CD4-positive, alpha-beta T cell (primary cell): ENCODE data around the gene CREB3L1. TPM values are rescaled to one million over a fixed set of nuclear protein-coding genes. Genes with fewer than 3 reads are reported as not detected.

Experiments used
- ATAC-seq: fragments of 200-7000 bp; cut with Tn5 transposase; one replicate; pipeline ENCODE4 v1.10.0; 2022; ENCODE audit warnings: mild to moderate bottlenecking; ENCODE audit not compliant: poor library complexity
- CTCF ChIA-PET: fragments of 350-600 bp; sonication (Branson Sonifier 250); formaldehyde crosslinking; loops from one replicate; lab custom pipeline; 2021; ENCODE audit warnings: antibody characterized with exemption, inconsistent platforms; lab: Charles Lee
- POLR2A ChIA-PET: fragments of 350-600 bp; sonication (Branson Sonifier 250); formaldehyde crosslinking; loops from one replicate; lab custom pipeline; 2021; ENCODE audit warnings: antibody characterized with exemption, inconsistent platforms; lab: Charles Lee
- DNase-seq, 14 experiments: peaks; one replicate each; pipeline ENCODE4 v3.0.0-alpha.2; 2013 to 2020; ENCODE audit warnings: mixed read lengths in 2 of 14
- H3K27ac ChIP-seq, 2 donors: one replicate each; pipeline versions ENCODE4 v1.5.1 to v1.7.0; 2013; ENCODE audit warnings: low read length in 2 of 2, low read depth in 1 of 2, mild to moderate bottlenecking in 1 of 2
- H3K27me3 ChIP-seq, 2 experiments: 1 replicate in 1 of 2; 2 replicates in 1 of 2; pipeline versions ENCODE4 v1.6.1 to v1.7.0; 2013; ENCODE audit warnings: low read length in 2 of 2, control low read depth in 1 of 2, mild to moderate bottlenecking in 1 of 2, moderate library complexity in 1 of 2; ENCODE audit not compliant: insufficient read depth in 2 of 2, control insufficient read depth in 1 of 2
- H3K36me3 ChIP-seq: one replicate; pipeline ENCODE4 v1.6.1; 2013; ENCODE audit warnings: low read length, control low read depth; ENCODE audit not compliant: insufficient read depth
- H3K4me1 ChIP-seq: one replicate; pipeline ENCODE4 v1.6.1; 2013; ENCODE audit warnings: low read length, control low read depth; ENCODE audit not compliant: insufficient read depth
- H3K4me3 ChIP-seq: one replicate; pipeline ENCODE4 v1.5.1; 2013; ENCODE audit warnings: mild to moderate bottlenecking, low read length, moderate library complexity
- H3K9me3 ChIP-seq, 2 experiments: 1 replicate in 1 of 2; 2 replicates in 1 of 2; pipeline versions ENCODE4 v1.6.1 to v1.7.0; 2013; ENCODE audit warnings: low read length in 2 of 2, mild to moderate bottlenecking in 2 of 2, control low read depth in 1 of 2, moderate library complexity in 1 of 2; ENCODE audit not compliant: control insufficient read depth in 1 of 2, insufficient read depth in 1 of 2
- H3K27ac Mint-ChIP-seq: one replicate; pipeline ENCODE4 v1.8.0; 2020; ENCODE audit warnings: mixed read lengths
- H3K27me3 Mint-ChIP-seq: one replicate; pipeline ENCODE4 v1.8.0; 2021; ENCODE audit warnings: mixed read lengths
- H3K36me3 Mint-ChIP-seq: one replicate; pipeline ENCODE4 v1.8.0; 2021; ENCODE audit warnings: low read depth, mixed read lengths
- H3K4me1 Mint-ChIP-seq: one replicate; pipeline ENCODE4 v1.8.0; 2021; ENCODE audit warnings: low read depth, mixed read lengths
- H3K4me3 Mint-ChIP-seq: one replicate; pipeline ENCODE4 v1.8.0; 2020; ENCODE audit warnings: mild to moderate bottlenecking, mixed read lengths
- H3K9me3 Mint-ChIP-seq: one replicate; pipeline ENCODE4 v1.8.0; 2020; ENCODE audit warnings: mixed read lengths
- intact Hi-C, 2 experiments: fragments of 100-400 bp; cut with DNase I in 1 of 2; cut with micrococcal nuclease in 1 of 2; formaldehyde crosslinking; loops; one replicate each; pipeline versions ENCODE4 v1.15.1 to v1.9.0; 2023 to 2025; cut with DNase I, micrococcal nuclease
- total RNA-seq, 174 experiments: library from RNA in 2 of 174; stranded (reverse) in 2 of 174; gene quantifications; one replicate each; pipeline ENCODE4 v1.2.3 and lab custom pipeline; 2021 to 2026
- TF ChIP-seq, protein P1 (sequence below): fragments of 200-600 bp; IDR thresholded peaks from one replicate; pipeline ENCODE4 v1.8.0; 2022; ENCODE audit warnings: antibody characterized with exemption, mild to moderate bottlenecking

Gene CREB3L1
- total RNA-seq, 2 experiments from 2014 or later, result not detected

- POLR2A ChIA-PET, result interaction anchor here (0.9 to 14.3 kb wide), 4 partner anchors 12 to 40 kb away, joined by 3 to 266 read pairs (median 4); no protein-coding TSS in a partner anchor
- peak in 3 of 14 experiments; percentile 25 to 49 (median 43) for DNase-seq
Observed at GRCh38 chr11:46353698-46354097, 76.2 kb downstream of the CREB3L1 start.

GRCh38 chr11:46356924-46357482 lies 79.5 kb downstream of the CREB3L1 start:
- no peaks in the 10 kb centered on the region for H3K27me3 Mint-ChIP-seq
- H3K4me3 ChIP-seq, result no peak overlapping the region
- no peaks in the 10 kb centered on the region for H3K9me3 Mint-ChIP-seq
- H3K36me3 ChIP-seq, result peaks cover 34% of the 10 kb centered on the region
- peak overlapping the region in 1 of 2 donors; percentile 27 for H3K27ac ChIP-seq
- H3K4me1 ChIP-seq, result peaks cover 79% of the 10 kb centered on the region
- POLR2A ChIA-PET, result no interaction called here
- TF ChIP-seq, protein P1, sequence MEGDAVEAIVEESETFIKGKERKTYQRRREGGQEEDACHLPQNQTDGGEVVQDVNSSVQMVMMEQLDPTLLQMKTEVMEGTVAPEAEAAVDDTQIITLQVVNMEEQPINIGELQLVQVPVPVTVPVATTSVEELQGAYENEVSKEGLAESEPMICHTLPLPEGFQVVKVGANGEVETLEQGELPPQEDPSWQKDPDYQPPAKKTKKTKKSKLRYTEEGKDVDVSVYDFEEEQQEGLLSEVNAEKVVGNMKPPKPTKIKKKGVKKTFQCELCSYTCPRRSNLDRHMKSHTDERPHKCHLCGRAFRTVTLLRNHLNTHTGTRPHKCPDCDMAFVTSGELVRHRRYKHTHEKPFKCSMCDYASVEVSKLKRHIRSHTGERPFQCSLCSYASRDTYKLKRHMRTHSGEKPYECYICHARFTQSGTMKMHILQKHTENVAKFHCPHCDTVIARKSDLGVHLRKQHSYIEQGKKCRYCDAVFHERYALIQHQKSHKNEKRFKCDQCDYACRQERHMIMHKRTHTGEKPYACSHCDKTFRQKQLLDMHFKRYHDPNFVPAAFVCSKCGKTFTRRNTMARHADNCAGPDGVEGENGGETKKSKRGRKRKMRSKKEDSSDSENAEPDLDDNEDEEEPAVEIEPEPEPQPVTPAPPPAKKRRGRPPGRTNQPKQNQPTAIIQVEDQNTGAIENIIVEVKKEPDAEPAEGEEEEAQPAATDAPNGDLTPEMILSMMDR, result no peak
- CTCF ChIA-PET, result interaction anchor here (1.0 to 1.9 kb wide), 3 partner anchors 10 to 27 kb away, joined by 3 to 9 read pairs (median 3); partner anchors contain the start of gene DGKZ
- peak overlapping the region; percentile 45 for H3K4me3 Mint-ChIP-seq
- peak overlapping the region; percentile 73 for H3K27ac Mint-ChIP-seq
- no peaks in the 10 kb centered on the region for H3K27me3 ChIP-seq
- no peaks in the 10 kb centered on the region for H3K9me3 ChIP-seq
- H3K36me3 Mint-ChIP-seq, result peaks cover 42% of the 10 kb centered on the region
- intact Hi-C loops, result no loop called here
- ATAC-seq (no peak), DNase-seq (no peak)
- H3K4me1 Mint-ChIP-seq, result peaks cover 71% of the 10 kb centered on the region

More at GRCh38 chr11:46353698-46354097, 76.2 kb downstream of the CREB3L1 start:
- H3K4me3 Mint-ChIP-seq, result peak overlapping the region; percentile 80
- Histone ChIP-seq H3K27me3 (no peaks in the 10 kb centered on the region), H3K36me3 (peaks cover 46% of the 10 kb centered on the region), H3K4me1 (peaks cover 90% of the 10 kb centered on the region), H3K9me3 (no peaks in the 10 kb centered on the region), H3K4me3 (peak overlapping the region; percentile 11), H3K27ac (peak overlapping the region; percentile 71 to 77)
- peak overlapping the region; percentile 89 for H3K27ac Mint-ChIP-seq
- CTCF ChIA-PET, result interaction anchor here (1.3 kb wide), 1 partner anchor 14 kb away, joined by 5 read pairs; no protein-coding TSS in a partner anchor
- H3K36me3 Mint-ChIP-seq, result peaks cover 51% of the 10 kb centered on the region
- H3K27me3 Mint-ChIP-seq, result no peaks in the 10 kb centered on the region
- no peaks in the 10 kb centered on the region for H3K9me3 Mint-ChIP-seq
- ATAC-seq, result peak; percentile 14
- TF ChIP-seq, protein P1, result no peak
- peaks cover 85% of the 10 kb centered on the region for H3K4me1 Mint-ChIP-seq
- intact Hi-C loops, result loop anchor here (1.0 to 5.0 kb wide), 3 partner anchors 8 to 184 kb away; no protein-coding TSS in a partner anchor

- intact Hi-C loops, result no loop called here
- TF ChIP-seq, protein P1, result no peak
- peaks cover 70% of the 10 kb centered on the region for H3K4me1 Mint-ChIP-seq
- Histone ChIP-seq H3K36me3 (peaks cover 38% of the 10 kb centered on the region), H3K4me1 (peaks cover 79% of the 10 kb centered on the region), H3K9me3 (no peaks in the 10 kb centered on the region), H3K4me3 (no peak overlapping the region), H3K27ac (peak overlapping the region; percentile 3 to 27), H3K27me3 (no peaks in the 10 kb centered on the region)
- H3K27ac Mint-ChIP-seq, result peak overlapping the region; percentile 73
- POLR2A ChIA-PET, result interaction anchor here (2.0 to 2.2 kb wide), 2 partner anchors 8 to 10 kb away, joined by 6 to 10 read pairs; partner anchors contain the start of gene DGKZ
- DNase-seq (no peak), ATAC-seq (no peak)
- peaks cover 39% of the 10 kb centered on the region for H3K36me3 Mint-ChIP-seq
- no peaks in the 10 kb centered on the region for H3K27me3 Mint-ChIP-seq
- CTCF ChIA-PET, result interaction anchor here (1.2 to 1.3 kb wide), 2 partner anchors 9 to 11 kb away, joined by 3 to 7 read pairs; partner anchors contain the start of gene DGKZ
- H3K4me3 Mint-ChIP-seq, result no peak overlapping the region
- no peaks in the 10 kb centered on the region for H3K9me3 Mint-ChIP-seq
Observed at GRCh38 chr11:46357483-46357936, 80.0 kb downstream of the CREB3L1 start.
